GM12878 (cell line): ENCODE results near the gene PKHD1.

ENCODE experiments used
- CHD4 ChIP-seq: fragments of 200-600 bp; sonication (generic); IDR thresholded peaks from 2 replicates; pipeline ENCODE4 v1.6.1; 2016; ENCODE audit warnings: mild to moderate bottlenecking
- CTCF ChIP-seq, 3 experiments: IDR thresholded peaks in 2 of 3; conservative IDR thresholded peaks in 1 of 3; 2 replicates each; pipeline ENCODE4 v1.5.1; 2011; ENCODE audit warnings: low read depth in 3 of 3, low read length in 3 of 3, mild to moderate bottlenecking in 3 of 3, control low read depth in 2 of 3, moderate library complexity in 2 of 3, inconsistent platforms in 1 of 3, mixed read lengths in 1 of 3; ENCODE audit not compliant: control insufficient read depth in 2 of 3, insufficient read depth in 1 of 3; ENCODE audit errors: extremely low read depth in 1 of 3
- EP300 ChIP-seq, 2 experiments: fragments of 150-350 bp in 1 of 2; IDR thresholded peaks; 2 replicates each; pipeline ENCODE4 v1.6.1; 2011 to 2012; ENCODE audit warnings: low read depth in 2 of 2, low read length in 2 of 2, borderline replicate concordance in 1 of 2, improper control_type of control experiment in 1 of 2, inconsistent platforms in 1 of 2; ENCODE audit not compliant: control insufficient read depth in 1 of 2
- EZH2 ChIP-seq: IDR thresholded peaks from 2 replicates; pipeline ENCODE4 v1.6.1; 2012; ENCODE audit warnings: low read depth, mild to moderate bottlenecking, control low read depth, inconsistent platforms, low read length, borderline replicate concordance; ENCODE audit not compliant: control insufficient read depth
- HCFC1 ChIP-seq: fragments of 150-350 bp; IDR thresholded peaks from 2 replicates; pipeline ENCODE4 v1.6.1; 2014; ENCODE audit warnings: low read length
- KLF5 ChIP-seq: fragments of 450-650 bp; IDR thresholded peaks from 2 replicates; pipeline ENCODE4 v1.6.1; 2014; ENCODE audit warnings: mild to moderate bottlenecking; ENCODE audit not compliant: partially characterized antibody
- NR2C1 ChIP-seq: fragments of 450-650 bp; IDR thresholded peaks from 2 replicates; pipeline ENCODE4 v1.6.1; 2017; ENCODE audit warnings: antibody characterized with exemption, mild to moderate bottlenecking, moderate library complexity
- POLR2A ChIP-seq: IDR thresholded peaks from 2 replicates; pipeline ENCODE4 v1.6.1; 2011; ENCODE audit warnings: low read depth, mild to moderate bottlenecking, low read length
- POLR2AphosphoS5 ChIP-seq: IDR thresholded peaks from 2 replicates; pipeline ENCODE4 v1.6.1; 2011; ENCODE audit warnings: mild to moderate bottlenecking, low read length, inconsistent platforms
- SIN3A ChIP-seq: IDR thresholded peaks from 2 replicates; pipeline ENCODE4 v1.6.1; 2012; ENCODE audit warnings: low read depth, low read length, improper control_type of control experiment
- TARDBP ChIP-seq: IDR thresholded peaks from 2 replicates; pipeline ENCODE4 v1.6.1; 2016; ENCODE audit warnings: borderline replicate concordance
- ZNF217 ChIP-seq: fragments of 450-650 bp; IDR thresholded peaks from 2 replicates; pipeline ENCODE4 v1.6.1; 2017; ENCODE audit warnings: antibody characterized with exemption, mild to moderate bottlenecking
- TF ChIP-seq, protein P1 (sequence below): fragments of 450-650 bp; formaldehyde crosslinking; IDR thresholded peaks from 2 replicates; pipeline ENCODE4 v1.4.0; 2020; ENCODE audit warnings: mild to moderate bottlenecking, moderate library complexity

DNA sequence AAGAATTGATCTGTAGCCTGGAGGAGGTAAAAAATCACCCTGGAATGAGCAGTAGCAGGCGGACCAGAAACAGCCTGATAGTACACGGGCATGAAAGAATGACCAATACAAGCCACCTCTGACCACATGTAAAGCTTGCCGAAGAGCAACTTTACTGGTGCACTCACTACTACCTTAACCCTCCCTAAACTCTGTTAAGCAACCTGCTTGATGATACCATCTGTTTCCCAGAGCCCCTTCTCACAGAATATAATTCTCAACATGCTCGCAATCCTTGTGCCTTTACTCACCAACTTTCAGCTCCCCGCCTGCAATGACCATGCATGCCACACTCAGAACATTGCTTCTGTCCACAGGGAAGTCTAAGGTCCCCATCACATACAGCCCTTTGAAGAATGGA is 296.5 kb downstream of the PKHD1 start:
- TF ChIP-seq HCFC1 (no peak), ZNF217 (no peak), CTCF (IDR thresholded peaks at IDR 0.05 in 2 of 3, conservative IDR thresholded peaks at IDR 0.05 in 1 of 3; ENCODE audit: control insufficient read depth in 2 of 3, extremely low read depth in 1 of 3, insufficient read depth in 1 of 3, low read depth in 3 of 3, low read length in 3 of 3) (no peak), EP300 (IDR thresholded peaks at IDR 0.05; ENCODE audit: borderline replicate concordance in 1 of 2, control insufficient read depth in 1 of 2, low read depth in 2 of 2, low read length in 2 of 2) (no peak), CHD4 (no peak), SIN3A (no peak), POLR2A (no peak), POLR2AphosphoS5 (no peak), EZH2 (no peak), KLF5 (no peak), NR2C1 (no peak), TARDBP (no peak)
- TF ChIP-seq, protein P1, sequence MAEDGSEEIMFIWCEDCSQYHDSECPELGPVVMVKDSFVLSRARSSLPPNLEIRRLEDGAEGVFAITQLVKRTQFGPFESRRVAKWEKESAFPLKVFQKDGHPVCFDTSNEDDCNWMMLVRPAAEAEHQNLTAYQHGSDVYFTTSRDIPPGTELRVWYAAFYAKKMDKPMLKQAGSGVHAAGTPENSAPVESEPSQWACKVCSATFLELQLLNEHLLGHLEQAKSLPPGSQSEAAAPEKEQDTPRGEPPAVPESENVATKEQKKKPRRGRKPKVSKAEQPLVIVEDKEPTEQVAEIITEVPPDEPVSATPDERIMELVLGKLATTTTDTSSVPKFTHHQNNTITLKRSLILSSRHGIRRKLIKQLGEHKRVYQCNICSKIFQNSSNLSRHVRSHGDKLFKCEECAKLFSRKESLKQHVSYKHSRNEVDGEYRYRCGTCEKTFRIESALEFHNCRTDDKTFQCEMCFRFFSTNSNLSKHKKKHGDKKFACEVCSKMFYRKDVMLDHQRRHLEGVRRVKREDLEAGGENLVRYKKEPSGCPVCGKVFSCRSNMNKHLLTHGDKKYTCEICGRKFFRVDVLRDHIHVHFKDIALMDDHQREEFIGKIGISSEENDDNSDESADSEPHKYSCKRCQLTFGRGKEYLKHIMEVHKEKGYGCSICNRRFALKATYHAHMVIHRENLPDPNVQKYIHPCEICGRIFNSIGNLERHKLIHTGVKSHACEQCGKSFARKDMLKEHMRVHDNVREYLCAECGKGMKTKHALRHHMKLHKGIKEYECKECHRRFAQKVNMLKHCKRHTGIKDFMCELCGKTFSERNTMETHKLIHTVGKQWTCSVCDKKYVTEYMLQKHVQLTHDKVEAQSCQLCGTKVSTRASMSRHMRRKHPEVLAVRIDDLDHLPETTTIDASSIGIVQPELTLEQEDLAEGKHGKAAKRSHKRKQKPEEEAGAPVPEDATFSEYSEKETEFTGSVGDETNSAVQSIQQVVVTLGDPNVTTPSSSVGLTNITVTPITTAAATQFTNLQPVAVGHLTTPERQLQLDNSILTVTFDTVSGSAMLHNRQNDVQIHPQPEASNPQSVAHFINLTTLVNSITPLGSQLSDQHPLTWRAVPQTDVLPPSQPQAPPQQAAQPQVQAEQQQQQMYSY (CRISPR knock-in tag), result no peak
